KG1 (cell line): ENCODE results near the gene TSEN2.
A peak's percentile ranks its signal among the peaks of the same experiment; 100 is the strongest.
"Not testable (repeated sequence)": the region's sequence is repeated elsewhere in the genome, so short reads cannot be mapped to it uniquely, and the experiment has no call there.

Source experiments
- DNase-seq: peaks from one replicate; lab custom pipeline; 2025; lab: John Stamatoyannopoulos, UW

The TSEN2 gene

GRCh38 chr3:12472000-12472610, 12.2 kb upstream of the TSEN2 start:
- no peak for DNase-seq

GRCh38 chr3:12472796-12473195, 11.5 kb upstream of the TSEN2 start:
- DNase-seq: no peak

- no peak for DNase-seq
These were observed 10.8 kb upstream of the TSEN2 start for GRCh38 chr3:12473511-12473910.

GRCh38 chr3:12476238-12476897, 7.9 kb upstream of the TSEN2 start:
- no peak for DNase-seq

GRCh38 chr3:12477256-12477655, 7.0 kb upstream of the TSEN2 start:
- DNase-seq: no peak

GRCh38 chr3:12478326-12478725, 6.0 kb upstream of the TSEN2 start:
- no peak for DNase-seq

GRCh38 chr3:12479198-12479597, 5.1 kb upstream of the TSEN2 start:
- not testable (repeated sequence) for DNase-seq

- DNase-seq: peak; percentile 19
These were observed 4.3 kb upstream of the TSEN2 start for GRCh38 chr3:12479919-12480427.

- DNase-seq: no peak
These were observed 870 bp upstream of the TSEN2 start for GRCh38 chr3:12483410-12483809.

- DNase-seq: no peak
These were observed 445 bp upstream of the TSEN2 start for GRCh38 chr3:12483872-12484197.

GRCh38 chr3:12484983-12485327, 675 bp downstream of the TSEN2 start:
- no peak for DNase-seq

- no peak for DNase-seq
These were observed 1.7 kb downstream of the TSEN2 start for GRCh38 chr3:12486001-12486400.

- DNase-seq: no peak
These were observed 2.6 kb downstream of the TSEN2 start for GRCh38 chr3:12486916-12487315.

- DNase-seq: no peak
These were observed 3.1 kb downstream of the TSEN2 start for GRCh38 chr3:12487336-12487735.

GRCh38 chr3:12487786-12488185, 3.5 kb downstream of the TSEN2 start:
- no peak for DNase-seq

- DNase-seq: no peak
These were observed 5.1 kb downstream of the TSEN2 start for GRCh38 chr3:12489368-12489767.

- DNase-seq: no peak
These were observed 5.6 kb downstream of the TSEN2 start for GRCh38 chr3:12489832-12490231.

- DNase-seq: no peak
These were observed 6.3 kb downstream of the TSEN2 start for GRCh38 chr3:12490547-12490946.

- DNase-seq: no peak
These were observed 11.6 kb downstream of the TSEN2 start for GRCh38 chr3:12495749-12496452.

GRCh38 chr3:12496453-12496761, 12.1 kb downstream of the TSEN2 start:
- DNase-seq: no peak

- DNase-seq: no peak
These were observed 15.2 kb downstream of the TSEN2 start for GRCh38 chr3:12499474-12499873.

- no peak for DNase-seq
These were observed 17.2 kb downstream of the TSEN2 start for GRCh38 chr3:12501360-12502020.
